Measurements from ENCODE around the gene SASS6.
"Not testable (repeated sequence)": the region's sequence is repeated elsewhere in the genome, so short reads cannot be mapped to it uniquely, and the experiment has no call there.

Gene SASS6

DNA sequence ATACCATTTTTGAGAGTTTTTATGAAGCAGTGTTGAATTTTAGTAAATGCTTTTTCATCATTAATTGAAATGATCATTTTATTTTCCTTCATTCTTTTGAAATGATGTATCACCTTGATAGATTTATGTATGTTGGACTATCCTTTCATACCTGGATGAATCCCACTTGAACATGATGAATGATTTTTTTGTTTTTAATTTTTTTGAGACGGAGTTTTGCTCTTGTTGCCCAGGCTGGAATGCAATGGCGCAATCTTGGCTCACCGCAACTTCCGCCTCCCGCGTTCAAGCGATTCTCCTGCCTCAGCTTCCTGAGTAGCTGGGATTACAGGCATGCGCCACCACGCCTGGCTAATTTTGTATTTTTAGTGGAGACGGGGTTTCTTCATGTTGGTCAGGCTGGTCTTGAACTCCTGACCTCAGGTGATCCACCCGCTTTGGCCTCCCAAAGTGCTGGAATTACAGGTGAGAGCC is 85.5 kb downstream of the SASS6 start:
- DNase-seq (ENCODE audit: low spot score) = not testable (repeated sequence)

DNA sequence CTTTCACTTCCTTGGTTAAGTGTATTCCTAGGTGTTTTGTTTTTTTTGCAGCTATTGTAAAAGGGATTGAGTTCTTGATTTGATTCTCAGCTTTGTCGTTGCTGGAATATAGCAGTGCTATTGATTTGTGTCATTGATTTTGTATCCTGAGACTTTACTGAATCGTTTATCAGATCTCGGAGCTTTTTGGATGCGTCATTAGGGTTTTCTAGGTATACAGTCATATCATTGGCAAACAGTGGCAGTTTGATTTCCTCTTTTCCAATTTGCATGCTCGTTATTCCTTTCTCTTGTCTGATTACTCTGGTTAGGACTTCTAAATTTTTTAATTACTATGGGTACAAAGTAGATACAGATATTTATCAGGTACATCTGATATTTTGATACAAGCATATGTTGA is 87.5 kb downstream of the SASS6 start:
- DNase-seq (ENCODE audit: low spot score) = no peak

DNA sequence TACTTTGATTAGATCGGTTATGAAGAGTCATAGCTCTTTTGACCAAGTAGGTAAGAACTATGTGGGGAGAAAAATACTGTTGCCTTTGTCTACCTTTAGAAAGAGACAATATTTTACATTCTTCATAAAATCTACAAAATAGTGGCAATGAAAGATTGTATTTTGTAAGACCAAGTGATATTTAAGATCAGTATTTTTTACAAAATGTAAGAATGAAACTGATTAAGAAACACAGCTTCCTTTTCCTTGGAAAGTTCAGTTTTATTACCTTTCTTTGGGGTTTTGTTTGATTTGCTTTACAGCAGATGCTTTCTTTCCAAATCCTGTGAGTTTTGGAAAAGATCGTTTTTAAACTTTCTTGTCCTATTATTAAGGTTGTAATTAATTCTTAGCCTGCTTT is 93.1 kb downstream of the SASS6 start:
- DNase-seq (ENCODE audit: low spot score) = no peak

DNA sequence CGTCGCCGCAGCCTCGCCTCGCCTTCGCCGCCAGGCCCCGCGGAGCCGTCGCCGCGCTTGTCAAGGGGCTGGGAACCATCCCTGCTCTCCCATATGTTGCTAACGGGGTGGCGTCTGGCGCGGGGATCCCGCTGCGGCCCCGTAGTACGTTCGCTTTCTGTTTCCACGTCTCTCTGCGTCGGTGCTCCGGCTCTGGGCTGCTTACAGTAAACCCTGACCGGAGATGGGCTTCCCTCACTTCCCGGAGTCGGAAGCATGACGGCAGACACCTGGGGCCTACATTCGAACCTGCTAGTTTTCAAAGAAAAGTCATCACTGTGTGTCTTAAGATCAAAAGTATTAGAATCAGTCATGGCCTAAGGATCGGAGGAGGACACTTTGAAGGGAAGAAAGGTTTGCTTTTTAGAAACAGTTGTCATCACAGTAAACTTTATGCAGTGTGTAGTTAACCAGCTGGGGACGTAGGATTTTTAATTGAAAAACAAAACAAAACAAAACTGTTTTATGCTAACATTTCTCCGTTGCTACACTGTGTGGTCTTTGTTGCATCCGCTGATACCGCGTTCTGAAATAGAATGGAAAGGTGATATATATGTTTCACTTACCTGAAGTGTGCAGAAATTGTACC is 94.0 kb downstream of the SASS6 start:
- DNase-seq (ENCODE audit: low spot score) = peak; percentile 47

DNA sequence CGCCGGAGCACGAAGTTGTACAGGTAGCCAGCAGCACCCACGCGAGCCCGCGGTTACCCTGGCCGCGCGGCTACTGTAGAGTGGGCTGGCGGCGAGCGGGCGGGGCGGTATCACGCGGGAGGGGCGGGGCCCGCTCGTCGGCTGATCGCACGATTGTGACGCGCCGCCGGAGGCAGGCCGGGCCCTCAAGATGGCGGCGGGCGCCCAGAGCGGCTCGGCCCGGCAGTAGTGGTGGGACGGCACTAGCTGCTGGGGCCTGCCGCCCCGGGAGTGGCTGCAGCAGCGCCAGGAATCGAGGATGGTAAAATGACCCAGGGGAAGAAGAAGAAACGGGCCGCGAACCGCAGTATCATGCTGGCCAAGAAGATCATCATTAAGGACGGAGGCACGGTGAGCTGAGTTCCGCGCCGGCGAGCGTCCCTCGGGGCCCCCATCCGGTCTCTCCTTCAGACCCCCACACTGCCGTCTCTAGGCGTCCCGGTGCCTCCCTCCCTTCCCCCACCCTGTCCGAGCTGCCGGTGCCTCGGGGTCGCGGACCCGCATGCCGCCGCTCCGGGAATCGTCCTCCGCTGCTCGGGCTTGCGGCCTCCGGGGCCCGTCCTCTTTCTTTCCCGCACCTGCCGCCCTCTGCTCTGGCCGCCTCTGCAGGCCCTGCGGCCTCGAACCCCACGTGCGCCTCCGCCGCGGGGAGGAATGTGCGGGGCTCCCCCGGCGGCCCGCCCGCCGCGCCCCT is 94.6 kb downstream of the SASS6 start:
- peak; percentile 94 for DNase-seq (ENCODE audit: low spot score)

DNA sequence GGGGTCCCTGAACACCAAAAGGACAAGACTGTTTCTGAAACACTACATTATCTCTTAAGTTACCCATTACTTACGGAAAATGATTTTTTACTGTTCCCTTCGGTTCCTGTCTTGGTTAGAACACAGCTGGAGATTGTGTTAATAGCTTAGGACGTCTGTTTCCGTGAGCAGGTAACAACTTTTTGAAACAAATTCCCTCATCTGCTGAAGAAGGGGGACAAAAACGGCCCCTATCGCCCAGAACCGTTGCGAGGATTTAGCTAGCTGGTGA is 95.1 kb downstream of the SASS6 start:
- DNase-seq (ENCODE audit: low spot score) = no peak

DNA sequence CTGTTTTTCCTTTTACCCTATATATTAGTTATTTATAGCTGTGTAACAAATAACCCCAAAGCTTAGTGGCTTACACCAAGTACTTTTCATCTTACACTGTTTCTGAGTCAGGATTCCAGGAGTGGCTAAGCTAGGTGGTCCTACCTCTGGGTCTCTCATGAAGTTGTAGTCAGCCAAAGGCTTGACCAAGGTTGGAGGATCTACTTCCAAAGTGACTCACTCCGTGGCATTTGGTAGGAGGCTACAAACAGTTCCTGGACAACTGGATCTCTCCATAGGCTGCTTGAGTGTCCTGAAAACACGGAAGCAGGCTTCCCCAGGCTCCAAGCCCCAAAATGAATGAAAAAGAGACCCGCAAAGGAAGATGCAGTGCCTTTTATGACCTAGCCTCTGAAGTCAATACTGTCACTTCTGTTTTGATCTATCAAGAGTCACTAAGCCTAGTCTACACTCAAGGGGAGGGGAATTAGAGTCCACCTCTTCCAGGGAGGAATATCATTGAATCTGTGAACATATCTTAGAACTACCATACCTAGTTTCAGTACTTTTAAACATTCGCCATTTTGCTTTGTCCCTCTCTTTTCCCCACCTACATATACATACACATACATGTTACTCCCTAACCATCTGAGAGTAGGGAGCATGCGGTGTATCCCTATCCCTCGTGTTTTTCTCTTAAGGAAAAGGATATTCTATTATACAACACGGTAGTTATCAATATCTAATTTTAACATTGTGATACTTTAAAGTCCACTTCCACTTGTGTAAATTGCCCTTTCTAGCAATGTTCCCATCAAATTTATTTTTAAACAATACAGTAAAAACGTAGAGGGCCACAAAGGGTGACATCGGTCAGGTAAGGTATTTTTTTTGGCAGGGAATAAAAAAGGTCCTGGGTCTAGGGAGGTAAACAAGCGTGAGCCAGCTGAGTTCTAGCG is 95.7 kb downstream of the SASS6 start:
- DNase-seq (ENCODE audit: low spot score) = peak; percentile 8

DNA sequence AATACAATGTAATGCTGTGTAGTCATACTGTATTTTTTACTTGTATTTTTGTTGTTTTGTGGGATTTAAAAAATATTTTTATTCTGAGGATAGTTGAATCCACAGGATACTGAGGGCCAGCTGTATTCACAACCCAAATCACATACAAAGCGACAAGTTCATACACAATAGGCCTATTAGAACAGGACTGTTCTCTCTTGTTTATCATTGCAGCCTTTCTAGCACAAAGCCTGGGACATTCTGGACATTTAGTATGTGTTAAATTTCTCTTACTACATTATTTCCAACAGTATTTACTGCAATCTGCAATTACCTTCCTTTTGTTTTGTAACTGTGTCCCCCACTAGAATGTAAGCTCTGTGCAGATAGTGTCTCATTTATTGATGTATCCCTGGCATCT is 97.5 kb downstream of the SASS6 start:
- no peak for DNase-seq (ENCODE audit: low spot score)

DNA sequence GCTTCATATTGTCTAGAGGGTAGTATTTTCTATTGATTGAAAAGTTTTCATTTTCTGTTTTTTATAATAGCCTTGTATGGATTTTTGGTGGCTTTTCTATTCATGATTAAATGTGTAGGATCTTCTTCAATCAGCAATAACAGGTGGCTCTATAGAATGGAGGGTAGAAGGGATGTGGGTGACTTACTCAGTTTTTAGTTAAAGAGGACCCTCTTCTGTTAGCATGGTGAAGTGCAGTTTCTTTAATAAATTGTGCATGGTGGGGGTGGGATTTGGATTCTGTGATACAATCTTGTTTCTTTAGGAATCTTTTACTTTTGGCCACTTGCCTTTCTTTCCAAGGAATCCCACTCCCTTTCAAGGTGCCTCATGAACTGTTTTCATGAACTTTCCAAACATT is 98.3 kb downstream of the SASS6 start:
- DNase-seq (ENCODE audit: low spot score) = peak; percentile 4
